ENCODE results near the gene GPR31. TPM values are rescaled to one million over a fixed set of nuclear protein-coding genes. Genes with fewer than 3 reads are reported as not detected.

Gene GPR31
- total RNA-seq, 1 experiment from 2014 or later, result not detected

- peaks cover 55% of the 10 kb centered on the region for H3K4me1 Mint-ChIP-seq
- DNase-seq (ENCODE audit: low spot score) (no peak), ATAC-seq (no peak)
- TF ChIP-seq TEAD4 (CRISPR knock-in tag; IDR thresholded peaks at IDR 0.05) (no peak), ZNF281 (CRISPR knock-in tag; IDR thresholded peaks at IDR 0.05) (no peak), FOXJ3 (CRISPR knock-in tag; IDR thresholded peaks at IDR 0.05; ENCODE audit: borderline replicate concordance) (no peak), MLX (CRISPR knock-in tag; IDR thresholded peaks at IDR 0.05) (no peak), ATF3 (CRISPR knock-in tag; conservative IDR thresholded peaks at IDR 0.05) (no peak), ZNF263 (CRISPR knock-in tag; IDR thresholded peaks at IDR 0.05; ENCODE audit: low read depth) (no peak), SP1 (CRISPR knock-in tag; conservative IDR thresholded peaks at IDR 0.05) (no peak), ELF4 (CRISPR knock-in tag; IDR thresholded peaks at IDR 0.05; ENCODE audit: low read depth) (no peak), ZNF219 (CRISPR knock-in tag; IDR thresholded peaks at IDR 0.05; ENCODE audit: borderline replicate concordance) (no peak), JAZF1 (CRISPR knock-in tag; IDR thresholded peaks at IDR 0.05) (no peak), ATF1 (CRISPR knock-in tag; IDR thresholded peaks at IDR 0.05) (no peak), HMGXB4 (CRISPR knock-in tag; IDR thresholded peaks at IDR 0.05) (no peak), AFF4 (CRISPR knock-in tag; IDR thresholded peaks at IDR 0.05; ENCODE audit: borderline replicate concordance) (no peak), HMGA2 (CRISPR knock-in tag; IDR thresholded peaks at IDR 0.05) (no peak), FOXK1 (CRISPR knock-in tag; IDR thresholded peaks at IDR 0.05) (no peak), ZNF423 (CRISPR knock-in tag; IDR thresholded peaks at IDR 0.05) (no peak), ZNF138 (CRISPR knock-in tag; conservative IDR thresholded peaks at IDR 0.05) (no peak), NR3C1 (CRISPR knock-in tag; conservative IDR thresholded peaks at IDR 0.05; ENCODE audit: low read depth) (no peak), ZNF416 (CRISPR knock-in tag; IDR thresholded peaks at IDR 0.05) (no peak), CREB1 (CRISPR knock-in tag; IDR thresholded peaks at IDR 0.05) (no peak)
- POLR2A ChIA-PET, result no interaction called here
- peaks cover 15% of the 10 kb centered on the region for H3K9me3 Mint-ChIP-seq
- no peak overlapping the region for H3K27ac Mint-ChIP-seq
- H3K27me3 Mint-ChIP-seq (ENCODE audit: low read depth), result peaks cover 5% of the 10 kb centered on the region; the same call in 1 of the 2 replicates
- H3K4me3 Mint-ChIP-seq, result no peak overlapping the region
- CTCF ChIA-PET, result interaction anchor here (1.0 to 1.1 kb wide), 2 partner anchors 14 to 24 kb away, joined by 3 read pairs; no protein-coding TSS in a partner anchor
- peaks cover 15% of the 10 kb centered on the region for H3K36me3 Mint-ChIP-seq
Measured at GRCh38 chr6:167165858-167166471, 8.2 kb upstream of the GPR31 start.
